C4-2B (cell line): Measurements from ENCODE around the gene ADORA3.

Experiments
- ZFX ChIP-seq: fragments of 450-650 bp; IDR thresholded peaks from 2 replicates; pipeline ENCODE4 v1.6.1; 2017
- TF ChIP-seq, protein P1 (sequence below): fragments of 450-650 bp; conservative IDR thresholded peaks from 2 replicates; pipeline ENCODE4 v1.5.1; 2017; ENCODE audit warnings: mild to moderate bottlenecking

DNA sequence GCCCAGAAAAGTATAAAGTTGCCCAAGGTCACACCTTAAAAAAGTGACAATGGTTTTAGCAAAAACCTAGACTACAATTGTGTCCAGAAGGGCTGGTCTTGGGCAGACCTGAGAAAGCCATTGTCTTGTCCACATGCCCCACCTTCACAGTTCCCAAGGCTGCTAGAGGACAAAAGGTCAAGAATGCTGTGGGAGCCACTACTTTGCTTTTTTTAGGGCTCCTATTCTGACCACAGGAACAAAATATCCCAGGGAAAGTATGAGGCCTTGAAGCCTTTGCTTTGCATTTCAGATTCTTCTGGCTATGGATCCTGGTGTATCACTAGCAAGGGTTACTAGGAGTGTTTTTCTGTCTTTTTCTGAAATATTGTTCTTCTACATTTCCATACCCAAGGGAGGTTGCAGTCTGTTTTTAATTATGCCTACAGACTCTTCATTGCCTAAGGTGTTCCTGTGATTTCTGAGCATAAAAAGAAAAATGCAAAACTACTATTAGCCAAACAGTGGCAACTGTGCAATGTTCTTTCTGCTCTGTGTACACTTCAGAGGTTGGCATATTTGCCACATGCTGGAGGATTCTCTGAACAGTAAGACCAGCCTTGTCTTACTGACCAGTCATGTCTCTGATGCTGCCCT, 18.9 kb downstream of the ADORA3 start:
- TF ChIP-seq, protein P1, sequence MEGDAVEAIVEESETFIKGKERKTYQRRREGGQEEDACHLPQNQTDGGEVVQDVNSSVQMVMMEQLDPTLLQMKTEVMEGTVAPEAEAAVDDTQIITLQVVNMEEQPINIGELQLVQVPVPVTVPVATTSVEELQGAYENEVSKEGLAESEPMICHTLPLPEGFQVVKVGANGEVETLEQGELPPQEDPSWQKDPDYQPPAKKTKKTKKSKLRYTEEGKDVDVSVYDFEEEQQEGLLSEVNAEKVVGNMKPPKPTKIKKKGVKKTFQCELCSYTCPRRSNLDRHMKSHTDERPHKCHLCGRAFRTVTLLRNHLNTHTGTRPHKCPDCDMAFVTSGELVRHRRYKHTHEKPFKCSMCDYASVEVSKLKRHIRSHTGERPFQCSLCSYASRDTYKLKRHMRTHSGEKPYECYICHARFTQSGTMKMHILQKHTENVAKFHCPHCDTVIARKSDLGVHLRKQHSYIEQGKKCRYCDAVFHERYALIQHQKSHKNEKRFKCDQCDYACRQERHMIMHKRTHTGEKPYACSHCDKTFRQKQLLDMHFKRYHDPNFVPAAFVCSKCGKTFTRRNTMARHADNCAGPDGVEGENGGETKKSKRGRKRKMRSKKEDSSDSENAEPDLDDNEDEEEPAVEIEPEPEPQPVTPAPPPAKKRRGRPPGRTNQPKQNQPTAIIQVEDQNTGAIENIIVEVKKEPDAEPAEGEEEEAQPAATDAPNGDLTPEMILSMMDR, result no peak
- no peak for TF ChIP-seq ZFX
